Measurements from ENCODE around the gene TNFRSF19.

- no peak for TF ChIP-seq ARNTL (CRISPR knock-in tag; IDR thresholded peaks at IDR 0.05; ENCODE audit: borderline replicate concordance, low read depth)
- no peak for TF ChIP-seq PATZ1 (CRISPR knock-in tag; IDR thresholded peaks at IDR 0.05; ENCODE audit: borderline replicate concordance)
These were observed 29.1 kb downstream of the TNFRSF19 start for GRCh38 chr13:23599083-23599925.
